HG03060 (cell line): ENCODE results near the gene AGBL1.

Experiments
- ATAC-seq: cut with Tn5 transposase; IDR thresholded peaks from one replicate; pipeline ENCODE4 v1.9.1; 2021; ENCODE audit warnings: low read depth, moderate number of reproducible peaks; ENCODE audit not compliant: unreplicated experiment

AGBL1 gene

GRCh38 chr15:86762874-86763273 is 683.2 kb downstream of the AGBL1 start:
- no peak for ATAC-seq

- no peak for ATAC-seq
Measured at GRCh38 chr15:86764021-86764420, 684.4 kb downstream of the AGBL1 start.

- no peak for ATAC-seq
Measured at GRCh38 chr15:86765281-86765680, 685.6 kb downstream of the AGBL1 start.

GRCh38 chr15:86772369-86773059 is 692.8 kb downstream of the AGBL1 start:
- ATAC-seq = no peak

GRCh38 chr15:86773736-86774135 is 694.1 kb downstream of the AGBL1 start:
- ATAC-seq = no peak

- ATAC-seq = no peak
Measured at GRCh38 chr15:86776145-86776544, 696.5 kb downstream of the AGBL1 start.

- no peak for ATAC-seq
Measured at GRCh38 chr15:86796521-86796920, 716.9 kb downstream of the AGBL1 start.

- ATAC-seq = no peak
Measured at GRCh38 chr15:86797135-86797534, 717.5 kb downstream of the AGBL1 start.

- ATAC-seq = no peak
Measured at GRCh38 chr15:86799226-86799625, 719.6 kb downstream of the AGBL1 start.

GRCh38 chr15:86802244-86802643 is 722.6 kb downstream of the AGBL1 start:
- no peak for ATAC-seq

- no peak for ATAC-seq
Measured at GRCh38 chr15:86804406-86804805, 724.7 kb downstream of the AGBL1 start.

GRCh38 chr15:86810329-86810728 is 730.7 kb downstream of the AGBL1 start:
- no peak for ATAC-seq

GRCh38 chr15:86813892-86814291 is 734.2 kb downstream of the AGBL1 start:
- no peak for ATAC-seq

GRCh38 chr15:86829245-86829644 is 749.6 kb downstream of the AGBL1 start:
- ATAC-seq = no peak

- no peak for ATAC-seq
Measured at GRCh38 chr15:86830304-86830703, 750.6 kb downstream of the AGBL1 start.

GRCh38 chr15:86833595-86833994 is 753.9 kb downstream of the AGBL1 start:
- no peak for ATAC-seq

GRCh38 chr15:86834115-86834863 is 754.6 kb downstream of the AGBL1 start:
- no peak for ATAC-seq

GRCh38 chr15:86837294-86838061 is 757.8 kb downstream of the AGBL1 start:
- no peak for ATAC-seq

- no peak for ATAC-seq
Measured at GRCh38 chr15:86839502-86839901, 759.8 kb downstream of the AGBL1 start.

GRCh38 chr15:86840996-86841395 is 761.3 kb downstream of the AGBL1 start:
- no peak for ATAC-seq

GRCh38 chr15:86842199-86842598 is 762.5 kb downstream of the AGBL1 start:
- no peak for ATAC-seq
